CD4-positive, alpha-beta T cell treated with Interleukin-12 subunit alpha and Interleukin-12 subunit beta, for 1 hour (primary cell): ENCODE measurements around the gene CACUL1.

ENCODE experiments used
- DNase-seq: peaks from one replicate; pipeline ENCODE4 v3.0.0-alpha.2; 2020

The CACUL1 gene

GRCh38 chr10:118732245-118733165 is 22.3 kb downstream of the CACUL1 start:
- peak; percentile 20 for DNase-seq

- DNase-seq, result no peak
Observed at GRCh38 chr10:118730756-118731456, 23.9 kb downstream of the CACUL1 start.

GRCh38 chr10:118729641-118730258 is 25.0 kb downstream of the CACUL1 start:
- DNase-seq, result peak; percentile 42

- no peak for DNase-seq
Observed at GRCh38 chr10:118729200-118729599, 25.6 kb downstream of the CACUL1 start.

- DNase-seq, result no peak
Observed at GRCh38 chr10:118725886-118726500, 28.8 kb downstream of the CACUL1 start.

- DNase-seq, result no peak
Observed at GRCh38 chr10:118723466-118723865, 31.3 kb downstream of the CACUL1 start.

- no peak for DNase-seq
Observed at GRCh38 chr10:118721539-118721876, 33.3 kb downstream of the CACUL1 start.

GRCh38 chr10:118720685-118721538 is 33.9 kb downstream of the CACUL1 start:
- peak; percentile 76 for DNase-seq

GRCh38 chr10:118714366-118714765 is 40.4 kb downstream of the CACUL1 start:
- no peak for DNase-seq

GRCh38 chr10:118712930-118713634 is 41.7 kb downstream of the CACUL1 start:
- DNase-seq, result no peak

- no peak for DNase-seq
Observed at GRCh38 chr10:118712080-118712479, 42.7 kb downstream of the CACUL1 start.

GRCh38 chr10:118710487-118710886 is 44.3 kb downstream of the CACUL1 start:
- DNase-seq, result no peak

GRCh38 chr10:118708571-118708970 is 46.2 kb downstream of the CACUL1 start:
- no peak for DNase-seq

GRCh38 chr10:118704711-118705110 is 50.1 kb downstream of the CACUL1 start:
- DNase-seq, result no peak

- no peak for DNase-seq
Observed at GRCh38 chr10:118701529-118702323, 53.0 kb downstream of the CACUL1 start.

- DNase-seq, result peak; percentile 81
Observed at GRCh38 chr10:118698421-118698820, 56.3 kb downstream of the CACUL1 start.

GRCh38 chr10:118694848-118695247 is 59.9 kb downstream of the CACUL1 start:
- DNase-seq, result no peak

- no peak for DNase-seq
Observed at GRCh38 chr10:118692872-118693271, 61.9 kb downstream of the CACUL1 start.

- no peak for DNase-seq
Observed at GRCh38 chr10:118689070-118689858, 65.5 kb downstream of the CACUL1 start.

GRCh38 chr10:118687472-118687871 is 67.3 kb downstream of the CACUL1 start:
- DNase-seq, result no peak
